ENCODE data around the gene GAPVD1.

Gene GAPVD1

GRCh38 chr9:125407974-125408900 lies 146.6 kb downstream of the GAPVD1 start:
- in situ Hi-C loops (cut with HindIII; ENCODE audit: low sequenced_read_pairs) = no loop called here
- peak overlapping the region; percentile 47 for H3K4me3 ChIP-seq (ENCODE audit: low read depth, low read length)
- peak; percentile 82 for TF ChIP-seq CTCF (IDR thresholded peaks at IDR 0.05; ENCODE audit: low read depth, low read length)
- DNase-seq (ENCODE audit: low read depth, low spot score) = peak; percentile 60

- no peak for DNase-seq (ENCODE audit: low read depth, low spot score)
- in situ Hi-C loops (cut with HindIII; ENCODE audit: low sequenced_read_pairs) = no loop called here
- no peak overlapping the region for H3K4me3 ChIP-seq (ENCODE audit: low read depth, low read length)
- no peak for TF ChIP-seq CTCF (IDR thresholded peaks at IDR 0.05; ENCODE audit: low read depth, low read length)
Observed at GRCh38 chr9:125409217-125409636, 147.6 kb downstream of the GAPVD1 start.

GRCh38 chr9:125409637-125410521 lies 148.3 kb downstream of the GAPVD1 start:
- in situ Hi-C loops (cut with HindIII; ENCODE audit: low sequenced_read_pairs) = no loop called here
- no peak for TF ChIP-seq CTCF (IDR thresholded peaks at IDR 0.05; ENCODE audit: low read depth, low read length)
- H3K4me3 ChIP-seq (ENCODE audit: low read depth, low read length) = no peak overlapping the region
- DNase-seq (ENCODE audit: low read depth, low spot score) = no peak

- DNase-seq (ENCODE audit: low read depth, low spot score) = no peak
- TF ChIP-seq CTCF (IDR thresholded peaks at IDR 0.05; ENCODE audit: low read depth, low read length) = no peak
- in situ Hi-C loops (cut with HindIII; ENCODE audit: low sequenced_read_pairs) = no loop called here
- no peak overlapping the region for H3K4me3 ChIP-seq (ENCODE audit: low read depth, low read length)
Observed at GRCh38 chr9:125410522-125410894, 148.9 kb downstream of the GAPVD1 start.

GRCh38 chr9:125411171-125411756 lies 149.6 kb downstream of the GAPVD1 start:
- no peak for DNase-seq (ENCODE audit: low read depth, low spot score)
- H3K4me3 ChIP-seq (ENCODE audit: low read depth, low read length) = no peak overlapping the region
- in situ Hi-C loops (cut with HindIII; ENCODE audit: low sequenced_read_pairs) = no loop called here
- no peak for TF ChIP-seq CTCF (IDR thresholded peaks at IDR 0.05; ENCODE audit: low read depth, low read length)

GRCh38 chr9:125412166-125412565 lies 150.5 kb downstream of the GAPVD1 start:
- no peak overlapping the region for H3K4me3 ChIP-seq (ENCODE audit: low read depth, low read length)
- in situ Hi-C loops (cut with HindIII; ENCODE audit: low sequenced_read_pairs) = no loop called here
- no peak for DNase-seq (ENCODE audit: low read depth, low spot score)
- TF ChIP-seq CTCF (IDR thresholded peaks at IDR 0.05; ENCODE audit: low read depth, low read length) = no peak
